CD4-positive, alpha-beta T cell (primary cell): ENCODE results near the gene LAMTOR2. TPM values are rescaled to one million over a fixed set of nuclear protein-coding genes. Genes with fewer than 3 reads are reported as not detected.

Experiments used
- ATAC-seq: fragments of 200-7000 bp; cut with Tn5 transposase; one replicate; pipeline ENCODE4 v1.10.0; 2022; ENCODE audit warnings: mild to moderate bottlenecking; ENCODE audit not compliant: poor library complexity
- CTCF ChIA-PET: fragments of 350-600 bp; sonication (Branson Sonifier 250); formaldehyde crosslinking; loops from one replicate; lab custom pipeline; 2021; ENCODE audit warnings: antibody characterized with exemption, inconsistent platforms; lab: Charles Lee
- POLR2A ChIA-PET: fragments of 350-600 bp; sonication (Branson Sonifier 250); formaldehyde crosslinking; loops from one replicate; lab custom pipeline; 2021; ENCODE audit warnings: antibody characterized with exemption, inconsistent platforms; lab: Charles Lee
- DNase-seq, 14 experiments: peaks; one replicate each; pipeline ENCODE4 v3.0.0-alpha.2; 2013 to 2020; ENCODE audit warnings: mixed read lengths in 2 of 14
- H3K27ac ChIP-seq, 2 donors: one replicate each; pipeline versions ENCODE4 v1.5.1 to v1.7.0; 2013; ENCODE audit warnings: low read length in 2 of 2, low read depth in 1 of 2, mild to moderate bottlenecking in 1 of 2
- H3K27me3 ChIP-seq, 2 experiments: 1 replicate in 1 of 2; 2 replicates in 1 of 2; pipeline versions ENCODE4 v1.6.1 to v1.7.0; 2013; ENCODE audit warnings: low read length in 2 of 2, control low read depth in 1 of 2, mild to moderate bottlenecking in 1 of 2, moderate library complexity in 1 of 2; ENCODE audit not compliant: insufficient read depth in 2 of 2, control insufficient read depth in 1 of 2
- H3K36me3 ChIP-seq: one replicate; pipeline ENCODE4 v1.6.1; 2013; ENCODE audit warnings: low read length, control low read depth; ENCODE audit not compliant: insufficient read depth
- H3K4me1 ChIP-seq: one replicate; pipeline ENCODE4 v1.6.1; 2013; ENCODE audit warnings: low read length, control low read depth; ENCODE audit not compliant: insufficient read depth
- H3K4me3 ChIP-seq: one replicate; pipeline ENCODE4 v1.5.1; 2013; ENCODE audit warnings: mild to moderate bottlenecking, low read length, moderate library complexity
- H3K9me3 ChIP-seq, 2 experiments: 1 replicate in 1 of 2; 2 replicates in 1 of 2; pipeline versions ENCODE4 v1.6.1 to v1.7.0; 2013; ENCODE audit warnings: low read length in 2 of 2, mild to moderate bottlenecking in 2 of 2, control low read depth in 1 of 2, moderate library complexity in 1 of 2; ENCODE audit not compliant: control insufficient read depth in 1 of 2, insufficient read depth in 1 of 2
- H3K27ac Mint-ChIP-seq: one replicate; pipeline ENCODE4 v1.8.0; 2020; ENCODE audit warnings: mixed read lengths
- H3K27me3 Mint-ChIP-seq: one replicate; pipeline ENCODE4 v1.8.0; 2021; ENCODE audit warnings: mixed read lengths
- H3K36me3 Mint-ChIP-seq: one replicate; pipeline ENCODE4 v1.8.0; 2021; ENCODE audit warnings: low read depth, mixed read lengths
- H3K4me1 Mint-ChIP-seq: one replicate; pipeline ENCODE4 v1.8.0; 2021; ENCODE audit warnings: low read depth, mixed read lengths
- H3K4me3 Mint-ChIP-seq: one replicate; pipeline ENCODE4 v1.8.0; 2020; ENCODE audit warnings: mild to moderate bottlenecking, mixed read lengths
- H3K9me3 Mint-ChIP-seq: one replicate; pipeline ENCODE4 v1.8.0; 2020; ENCODE audit warnings: mixed read lengths
- intact Hi-C, 2 experiments: fragments of 100-400 bp; cut with DNase I in 1 of 2; cut with micrococcal nuclease in 1 of 2; formaldehyde crosslinking; loops; one replicate each; pipeline versions ENCODE4 v1.15.1 to v1.9.0; 2023 to 2025; cut with DNase I, micrococcal nuclease
- total RNA-seq, 174 experiments: library from RNA in 2 of 174; stranded (reverse) in 2 of 174; gene quantifications; one replicate each; pipeline ENCODE4 v1.2.3 and lab custom pipeline; 2021 to 2026
- TF ChIP-seq, protein P1 (sequence below): fragments of 200-600 bp; IDR thresholded peaks from one replicate; pipeline ENCODE4 v1.8.0; 2022; ENCODE audit warnings: antibody characterized with exemption, mild to moderate bottlenecking

The LAMTOR2 gene
- total RNA-seq, 2 experiments from 2014 or later, result 7.0 to 8.7 TPM

DNA sequence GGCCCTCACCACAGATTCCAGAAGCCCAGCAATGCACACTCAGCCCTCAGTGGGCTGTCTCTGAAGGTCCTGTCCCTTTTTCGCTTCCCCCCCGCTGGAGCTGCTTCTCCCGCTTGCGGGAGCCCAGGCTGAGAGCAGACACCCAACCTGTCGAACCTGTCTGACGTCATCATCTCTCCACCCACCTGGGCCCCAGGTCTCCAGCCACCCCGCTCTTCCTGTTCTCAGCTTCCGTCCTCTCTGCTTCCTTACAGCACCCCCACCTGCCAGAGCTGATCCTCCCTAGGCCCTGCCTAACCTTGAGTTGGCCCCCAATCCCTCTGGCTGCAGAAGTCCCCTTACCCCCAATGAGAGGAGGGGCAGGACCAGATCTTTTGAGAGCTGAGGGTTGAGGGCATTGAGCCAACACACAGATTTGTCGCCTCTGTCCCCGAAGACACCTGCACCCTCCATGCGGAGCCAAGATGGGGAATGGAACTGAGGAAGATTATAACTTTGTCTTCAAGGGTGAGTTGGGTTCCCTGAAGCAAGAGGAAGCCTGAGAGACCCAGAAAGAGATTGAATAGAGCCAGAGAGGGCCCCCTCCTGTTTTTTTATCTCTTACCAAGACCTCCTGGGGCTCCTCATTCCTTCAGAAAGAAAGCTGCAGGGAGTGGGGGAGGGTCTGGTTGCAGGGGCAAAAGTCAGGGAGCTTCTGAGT lies 6.5 kb downstream of the LAMTOR2 start, which contains the start of gene RAB25:
TSS of gene RAB25 (plus strand) at position 224 of the 700 bp plus-strand sequence. CDS start at position 465, 241 bp downstream.
- Mint-ChIP-seq H3K4me3 (peak within 1 kb of the TSS; percentile 34), H3K27me3 (no peaks in the 10 kb centered on the region), H3K27ac (no peak within 1 kb of the TSS), H3K36me3 (no peaks in the 10 kb centered on the region), H3K4me1 (peaks cover 5% of the 10 kb centered on the region), H3K9me3 (no peaks in the 10 kb centered on the region)
- intact Hi-C loops, result no loop called here
- Histone ChIP-seq H3K9me3 (no peaks in the 10 kb centered on the region), H3K4me1 (peaks cover 3% of the 10 kb centered on the region), H3K36me3 (peaks cover 8% of the 10 kb centered on the region), H3K4me3 (no peak within 1 kb of the TSS), H3K27me3 (no peaks in the 10 kb centered on the region), H3K27ac (no peak within 1 kb of the TSS)
- DNase-seq (peak in 2 of 14 experiments; percentile 39 to 47), ATAC-seq (peak; percentile 48)
- POLR2A ChIA-PET, result no interaction called here
- CTCF ChIA-PET, result no interaction called here
- TF ChIP-seq, protein P1, sequence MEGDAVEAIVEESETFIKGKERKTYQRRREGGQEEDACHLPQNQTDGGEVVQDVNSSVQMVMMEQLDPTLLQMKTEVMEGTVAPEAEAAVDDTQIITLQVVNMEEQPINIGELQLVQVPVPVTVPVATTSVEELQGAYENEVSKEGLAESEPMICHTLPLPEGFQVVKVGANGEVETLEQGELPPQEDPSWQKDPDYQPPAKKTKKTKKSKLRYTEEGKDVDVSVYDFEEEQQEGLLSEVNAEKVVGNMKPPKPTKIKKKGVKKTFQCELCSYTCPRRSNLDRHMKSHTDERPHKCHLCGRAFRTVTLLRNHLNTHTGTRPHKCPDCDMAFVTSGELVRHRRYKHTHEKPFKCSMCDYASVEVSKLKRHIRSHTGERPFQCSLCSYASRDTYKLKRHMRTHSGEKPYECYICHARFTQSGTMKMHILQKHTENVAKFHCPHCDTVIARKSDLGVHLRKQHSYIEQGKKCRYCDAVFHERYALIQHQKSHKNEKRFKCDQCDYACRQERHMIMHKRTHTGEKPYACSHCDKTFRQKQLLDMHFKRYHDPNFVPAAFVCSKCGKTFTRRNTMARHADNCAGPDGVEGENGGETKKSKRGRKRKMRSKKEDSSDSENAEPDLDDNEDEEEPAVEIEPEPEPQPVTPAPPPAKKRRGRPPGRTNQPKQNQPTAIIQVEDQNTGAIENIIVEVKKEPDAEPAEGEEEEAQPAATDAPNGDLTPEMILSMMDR, result no peak

DNA sequence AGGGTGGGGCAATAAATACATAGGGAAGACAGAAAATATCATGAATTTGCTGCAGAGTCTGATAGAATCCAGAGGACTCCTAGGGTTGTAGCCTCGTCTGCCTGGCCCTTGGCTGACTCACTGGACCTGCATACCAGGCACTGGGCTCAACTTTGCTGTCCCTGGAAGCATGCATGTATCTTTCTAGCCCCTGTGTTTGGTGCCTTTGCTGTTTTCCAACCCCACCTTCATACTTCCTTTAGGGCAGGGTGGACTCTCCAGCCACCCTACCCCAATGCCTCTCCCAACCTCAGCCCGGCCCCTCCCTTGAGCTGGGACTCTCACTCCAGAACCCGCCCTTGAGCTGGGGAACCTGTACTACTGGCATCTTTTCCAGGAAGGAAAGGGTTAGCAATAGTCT lies 7.6 kb downstream of the LAMTOR2 start:
- intact Hi-C loops, result no loop called here
- Mint-ChIP-seq H3K4me1 (peaks cover 6% of the 10 kb centered on the region), H3K27me3 (no peaks in the 10 kb centered on the region), H3K27ac (no peak overlapping the region), H3K9me3 (no peaks in the 10 kb centered on the region), H3K4me3 (no peak overlapping the region), H3K36me3 (no peaks in the 10 kb centered on the region)
- no peak overlapping the region for H3K27ac ChIP-seq
- H3K9me3 ChIP-seq, result no peaks in the 10 kb centered on the region
- H3K36me3 ChIP-seq, result peaks cover 8% of the 10 kb centered on the region
- H3K27me3 ChIP-seq, result no peaks in the 10 kb centered on the region
- POLR2A ChIA-PET, result no interaction called here
- no peak overlapping the region for H3K4me3 ChIP-seq
- CTCF ChIA-PET, result no interaction called here
- ATAC-seq (no peak), DNase-seq (no peak)
- peaks cover 6% of the 10 kb centered on the region for H3K4me1 ChIP-seq
- TF ChIP-seq, protein P1, result no peak

DNA sequence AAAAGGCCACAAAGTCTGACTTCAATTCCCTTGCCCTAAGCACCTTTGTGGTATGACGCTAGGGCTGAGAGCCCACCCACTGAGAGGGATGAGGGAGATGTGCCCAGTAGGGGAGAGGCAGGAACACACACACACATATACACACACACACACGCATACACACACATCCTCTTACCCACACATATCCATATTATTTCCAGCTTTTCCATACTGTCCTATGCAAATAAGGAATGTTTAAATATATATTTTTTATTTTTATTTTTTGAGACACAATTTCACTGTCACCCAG lies 9.4 kb downstream of the LAMTOR2 start:
- H3K4me3 Mint-ChIP-seq, result no peak overlapping the region
- POLR2A ChIA-PET, result no interaction called here

More for the DNA sequence above, 9.4 kb downstream of the LAMTOR2 start:
- Histone ChIP-seq H3K4me1 (peaks cover 6% of the 10 kb centered on the region), H3K27ac (no peak overlapping the region), H3K27me3 (no peaks in the 10 kb centered on the region), H3K36me3 (no peaks in the 10 kb centered on the region), H3K9me3 (no peaks in the 10 kb centered on the region), H3K4me3 (no peak overlapping the region)
- intact Hi-C loops, result no loop called here
- H3K36me3 Mint-ChIP-seq, result no peaks in the 10 kb centered on the region
- no peaks in the 10 kb centered on the region for H3K9me3 Mint-ChIP-seq
- no peak overlapping the region for H3K27ac Mint-ChIP-seq
- H3K4me1 Mint-ChIP-seq, result peaks cover 6% of the 10 kb centered on the region
- ATAC-seq (no peak), DNase-seq (no peak)
- TF ChIP-seq, protein P1, result no peak
- CTCF ChIA-PET, result interaction anchor here (1.4 kb wide), 1 partner anchor 75 kb away, joined by 3 read pairs; no protein-coding TSS in a partner anchor
- H3K27me3 Mint-ChIP-seq, result no peaks in the 10 kb centered on the region
